Stimulated activated naive CD8-positive, alpha-beta T cell treated with anti-CD3 and anti-CD28 coated beads, Interleukin-15, Interleukin-2, amounts not matched to agents 100 ng/mL and 50 ng/mL, for 24 hours (primary cell): ENCODE data around the gene SFI1.
A peak's percentile ranks its signal among the peaks of the same experiment; 100 is the strongest.
"Not testable (repeated sequence)": the region's sequence is repeated elsewhere in the genome, so short reads cannot be mapped to it uniquely, and the experiment has no call there.

Experiments used
- H3K27ac Mint-ChIP-seq: one replicate; pipeline ENCODE4 v1.8.0; 2021; ENCODE audit warnings: mild to moderate bottlenecking, mixed read lengths
- H3K27me3 Mint-ChIP-seq: one replicate; pipeline ENCODE4 v1.8.0; 2021; ENCODE audit warnings: mixed read lengths
- H3K36me3 Mint-ChIP-seq: one replicate; pipeline ENCODE4 v1.8.0; 2021; ENCODE audit warnings: low read depth, mixed read lengths
- H3K4me1 Mint-ChIP-seq: one replicate; pipeline ENCODE4 v1.8.0; 2021; ENCODE audit warnings: low read depth, mixed read lengths
- H3K4me3 Mint-ChIP-seq: one replicate; pipeline ENCODE4 v1.8.0; 2021; ENCODE audit warnings: mild to moderate bottlenecking, mixed read lengths
- H3K9me3 Mint-ChIP-seq: one replicate; pipeline ENCODE4 v1.8.0; 2021; ENCODE audit warnings: mixed read lengths

Gene SFI1

GRCh38 chr22:31578171-31578570, 81.8 kb downstream of the SFI1 start:
- H3K4me3 Mint-ChIP-seq: no peak overlapping the region
- H3K9me3 Mint-ChIP-seq: no peaks in the 10 kb centered on the region
- H3K36me3 Mint-ChIP-seq: peaks cover 40% of the 10 kb centered on the region
- H3K27ac Mint-ChIP-seq: no peak overlapping the region
- H3K4me1 Mint-ChIP-seq: peaks cover 21% of the 10 kb centered on the region
- no peaks in the 10 kb centered on the region for H3K27me3 Mint-ChIP-seq

DNA sequence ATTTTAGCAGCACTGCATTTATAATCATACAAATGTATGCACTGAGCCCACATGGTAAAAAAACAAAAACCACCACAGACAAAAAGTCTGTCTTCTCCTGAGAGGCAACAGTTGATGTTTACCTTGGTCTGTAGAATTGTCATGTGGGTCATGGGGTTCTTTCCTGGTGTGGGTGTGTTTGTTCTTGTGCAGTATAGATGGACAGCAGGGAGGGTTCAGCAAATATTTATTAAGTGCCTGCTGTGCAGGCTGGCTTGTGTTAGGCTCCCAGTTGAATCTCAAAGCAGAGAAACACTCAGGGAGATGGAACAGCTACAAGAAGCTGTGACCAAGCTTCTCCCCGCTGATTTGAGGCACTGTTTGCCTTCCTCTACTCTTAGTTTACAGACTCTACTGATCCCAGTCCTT, 83.5 kb downstream of the SFI1 start:
- Mint-ChIP-seq H3K4me3 (no peak overlapping the region), H3K9me3 (no peaks in the 10 kb centered on the region), H3K27me3 (no peaks in the 10 kb centered on the region), H3K4me1 (peaks cover 34% of the 10 kb centered on the region), H3K36me3 (peaks cover 52% of the 10 kb centered on the region), H3K27ac (peak overlapping the region; percentile 13)

GRCh38 chr22:31583861-31584485, 87.6 kb downstream of the SFI1 start:
- Mint-ChIP-seq H3K4me1 (peaks cover 48% of the 10 kb centered on the region), H3K36me3 (peaks cover 63% of the 10 kb centered on the region), H3K4me3 (no peak overlapping the region), H3K9me3 (no peaks in the 10 kb centered on the region), H3K27ac (peak overlapping the region; percentile 7), H3K27me3 (no peaks in the 10 kb centered on the region)

DNA sequence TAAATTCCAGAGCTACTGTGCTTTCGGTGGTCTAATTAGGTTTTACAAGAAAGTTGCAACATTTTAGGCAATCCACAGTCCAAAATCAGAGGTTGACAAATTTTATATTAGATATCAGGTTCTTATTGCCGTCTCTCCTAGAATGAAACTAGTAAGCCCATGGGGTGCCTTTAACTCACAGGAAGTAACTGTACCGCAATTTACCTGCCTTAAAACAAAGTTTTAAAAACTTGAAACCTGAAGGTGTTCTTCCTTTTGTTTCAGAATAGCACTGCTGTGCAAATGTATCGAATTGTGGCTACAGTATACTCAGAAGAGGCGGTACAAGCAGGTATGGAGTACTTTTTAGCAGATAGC, 88.4 kb downstream of the SFI1 start:
- Mint-ChIP-seq H3K9me3 (no peaks in the 10 kb centered on the region), H3K4me3 (no peak overlapping the region), H3K27ac (peak overlapping the region; percentile 7), H3K27me3 (no peaks in the 10 kb centered on the region), H3K4me1 (peaks cover 49% of the 10 kb centered on the region), H3K36me3 (peaks cover 66% of the 10 kb centered on the region)

DNA sequence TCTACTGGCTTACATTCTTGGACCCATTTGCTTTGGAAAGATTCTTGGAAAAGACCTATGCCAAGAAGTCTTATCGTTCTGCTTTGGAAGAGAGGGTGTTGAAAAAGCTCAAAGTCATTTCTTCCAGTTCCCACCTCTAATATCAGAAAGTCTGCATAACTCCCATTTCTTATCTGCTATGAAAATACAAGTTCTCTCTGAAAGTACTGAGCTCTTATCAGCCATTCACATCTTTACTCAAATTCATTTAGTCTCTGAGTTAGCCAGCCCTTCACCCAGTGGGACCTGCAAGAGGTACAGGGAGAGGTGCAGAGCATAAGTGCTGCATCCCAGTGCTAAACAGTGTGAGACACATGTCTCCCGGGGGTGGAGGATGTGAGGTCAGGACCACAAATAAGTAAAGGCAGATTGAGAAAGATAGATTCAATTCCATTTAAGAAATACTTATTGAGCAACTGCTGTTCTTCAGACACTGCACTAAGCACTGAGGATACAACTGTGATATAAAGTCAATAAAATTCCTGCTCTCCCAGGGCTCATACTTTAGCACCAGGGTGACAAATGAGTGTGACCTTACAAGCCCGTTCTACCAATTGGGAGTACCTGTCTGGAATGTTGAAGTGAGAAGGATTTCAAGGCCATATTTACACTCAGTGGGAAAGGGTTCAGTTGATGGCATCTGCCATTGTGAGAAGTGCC, 89.0 kb downstream of the SFI1 start:
- H3K27me3 Mint-ChIP-seq: no peaks in the 10 kb centered on the region
- no peak overlapping the region for H3K4me3 Mint-ChIP-seq
- H3K9me3 Mint-ChIP-seq: no peaks in the 10 kb centered on the region
- H3K36me3 Mint-ChIP-seq: peaks cover 61% of the 10 kb centered on the region
- peak overlapping the region; percentile 56 for H3K27ac Mint-ChIP-seq
- peaks cover 49% of the 10 kb centered on the region for H3K4me1 Mint-ChIP-seq

- Mint-ChIP-seq H3K27me3 (no peaks in the 10 kb centered on the region), H3K4me1 (peaks cover 49% of the 10 kb centered on the region), H3K4me3 (no peak overlapping the region), H3K9me3 (no peaks in the 10 kb centered on the region), H3K27ac (peak overlapping the region; percentile 70), H3K36me3 (peaks cover 61% of the 10 kb centered on the region)
Observed at GRCh38 chr22:31586137-31586920, 90.0 kb downstream of the SFI1 start.

GRCh38 chr22:31588970-31589675, 92.8 kb downstream of the SFI1 start:
- Mint-ChIP-seq H3K36me3 (peaks cover 52% of the 10 kb centered on the region), H3K9me3 (no peaks in the 10 kb centered on the region), H3K4me1 (peaks cover 27% of the 10 kb centered on the region), H3K27me3 (no peaks in the 10 kb centered on the region), H3K27ac (peak overlapping the region; percentile 83), H3K4me3 (no peak overlapping the region)

DNA sequence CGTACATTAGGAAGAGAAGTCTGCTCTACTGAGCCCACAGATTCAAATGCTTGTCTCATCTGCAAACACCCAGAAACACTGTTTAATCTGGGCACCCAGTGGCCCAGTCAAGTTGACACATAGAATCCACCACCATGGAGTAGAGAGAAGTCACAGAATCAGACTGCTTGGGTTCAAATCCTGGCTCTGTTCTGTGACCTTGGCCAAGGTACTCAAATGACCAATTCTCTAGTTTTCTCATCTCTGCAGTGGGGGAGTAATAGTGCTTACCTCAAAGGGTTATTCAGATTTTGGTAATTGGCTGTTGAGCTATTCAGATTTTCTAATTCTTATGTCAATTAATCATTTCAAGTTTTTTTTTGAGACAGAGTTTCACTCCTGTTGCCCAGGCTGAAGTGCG, 93.8 kb downstream of the SFI1 start:
- H3K27me3 Mint-ChIP-seq, H3K4me3 Mint-ChIP-seq, H3K9me3 Mint-ChIP-seq, H3K27ac Mint-ChIP-seq: not testable (repeated sequence)
- Mint-ChIP-seq H3K4me1 (peaks cover 17% of the 10 kb centered on the region), H3K36me3 (peaks cover 42% of the 10 kb centered on the region)

- H3K4me1 Mint-ChIP-seq: no peaks in the 10 kb centered on the region
- H3K27me3 Mint-ChIP-seq: no peaks in the 10 kb centered on the region
- no peak overlapping the region for H3K4me3 Mint-ChIP-seq
- no peaks in the 10 kb centered on the region for H3K9me3 Mint-ChIP-seq
- H3K27ac Mint-ChIP-seq: no peak overlapping the region
- H3K36me3 Mint-ChIP-seq: peaks cover 14% of the 10 kb centered on the region
Observed at GRCh38 chr22:31595271-31595670, 98.9 kb downstream of the SFI1 start.

- Mint-ChIP-seq H3K4me1 (no peaks in the 10 kb centered on the region), H3K4me3 (no peak overlapping the region), H3K9me3 (no peaks in the 10 kb centered on the region), H3K36me3 (peaks cover 48% of the 10 kb centered on the region), H3K27me3 (no peaks in the 10 kb centered on the region), H3K27ac (no peak overlapping the region)
Observed at GRCh38 chr22:31602259-31602952, 106.1 kb downstream of the SFI1 start.

DNA sequence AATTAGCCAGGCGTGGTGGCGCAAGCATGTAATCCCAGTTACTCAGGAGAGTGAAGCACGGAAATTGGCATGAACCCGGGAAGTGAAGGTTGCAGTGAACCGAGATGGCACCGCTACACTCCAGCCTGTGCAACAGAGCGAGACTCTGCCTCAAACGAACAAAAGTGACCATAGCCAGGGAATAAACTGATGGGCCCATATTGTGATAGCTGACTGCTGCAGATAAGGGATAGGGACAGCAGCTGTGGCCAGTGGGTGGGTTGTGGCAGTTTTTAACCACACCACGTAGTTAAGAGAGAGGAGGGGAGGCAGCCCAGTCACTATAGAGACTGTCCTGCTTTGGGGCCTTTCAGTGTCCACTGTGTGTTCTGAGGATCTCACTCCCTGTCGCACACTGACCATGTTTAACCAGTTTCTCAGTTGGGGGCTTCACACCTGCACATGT, 106.8 kb downstream of the SFI1 start:
- Mint-ChIP-seq H3K4me3 (no peak overlapping the region), H3K36me3 (peaks cover 49% of the 10 kb centered on the region), H3K4me1 (no peaks in the 10 kb centered on the region), H3K27me3 (no peaks in the 10 kb centered on the region), H3K27ac (no peak overlapping the region), H3K9me3 (no peaks in the 10 kb centered on the region)

- no peaks in the 10 kb centered on the region for H3K27me3 Mint-ChIP-seq
- no peaks in the 10 kb centered on the region for H3K4me1 Mint-ChIP-seq
- H3K36me3 Mint-ChIP-seq: peaks cover 53% of the 10 kb centered on the region
- no peak overlapping the region for H3K27ac Mint-ChIP-seq
- no peak overlapping the region for H3K4me3 Mint-ChIP-seq
- no peaks in the 10 kb centered on the region for H3K9me3 Mint-ChIP-seq
Observed at GRCh38 chr22:31603574-31603973, 107.2 kb downstream of the SFI1 start.

- Mint-ChIP-seq H3K27ac (no peak overlapping the region), H3K9me3 (no peaks in the 10 kb centered on the region), H3K36me3 (peaks cover 53% of the 10 kb centered on the region), H3K4me1 (no peaks in the 10 kb centered on the region), H3K4me3 (no peak overlapping the region), H3K27me3 (no peaks in the 10 kb centered on the region)
Observed at GRCh38 chr22:31604137-31604705, 107.9 kb downstream of the SFI1 start.
